SK-N-SH (cell line): ENCODE data around the gene PLA2G12B. TPM values are rescaled to one million over a fixed set of nuclear protein-coding genes. Genes with fewer than 3 reads are reported as not detected.

ENCODE experiments used
- CTCF ChIA-PET: fragments of 300-600, 350-600 bp; formaldehyde crosslinking; extraction: SDS; loops from one replicate; lab custom pipeline; 2021; lab: Yijun Ruan, JAX
- POLR2A ChIA-PET: fragments of 350-600 bp; sonication (Branson Sonifier 250); formaldehyde crosslinking; extraction: SDS; loops from one replicate; lab custom pipeline; 2020; ENCODE audit warnings: antibody characterized with exemption, inconsistent platforms; lab: Yijun Ruan, JAX
- DNase-seq: peaks from one replicate; pipeline ENCODE4 v3.0.0; 2012
- H2AFZ ChIP-seq: fragments of 200-600 bp; sonication (generic); 2 replicates; pipeline ENCODE4 v1.8.1; 2016; ENCODE audit warnings: antibody characterized with exemption, mild to moderate bottlenecking, low read depth
- H3F3A ChIP-seq: fragments of 200-600 bp; sonication (generic); replicated peaks from 2 replicates; pipeline ENCODE3; 2016; ENCODE audit warnings: antibody characterized with exemption, mild to moderate bottlenecking; ENCODE audit not compliant: insufficient read depth
- H3K27ac ChIP-seq, 2 experiments: fragments of 200-500 bp in 1 of 2; fragments of 200-600 bp in 1 of 2; sonication (Bioruptor generic) in 1 of 2; sonication (generic), shearing (Covaris generic) in 1 of 2; 2 replicates each; pipeline versions ENCODE4 v1.5.1 to v1.6.1; 2014 to 2016; ENCODE audit warnings: low read depth in 2 of 2, inconsistent platforms in 1 of 2, low read length in 1 of 2, mild to moderate bottlenecking in 1 of 2, mixed read lengths in 1 of 2
- H3K27me3 ChIP-seq: fragments of 200-600 bp; sonication (generic), shearing (Covaris generic); 2 replicates; pipeline ENCODE4 v1.6.1; 2016; ENCODE audit warnings: mixed run types; ENCODE audit not compliant: insufficient read depth
- H3K36me3 ChIP-seq, 2 experiments: fragments of 200-500 bp in 1 of 2; fragments of 200-600 bp in 1 of 2; sonication (Bioruptor generic) in 1 of 2; sonication (generic) in 1 of 2; replicated peaks in 1 of 2; 2 replicates each; pipeline versions ENCODE3 to v1.5.1; 2014 to 2016; ENCODE audit warnings: low read length in 1 of 2, mild to moderate bottlenecking in 1 of 2; ENCODE audit not compliant: insufficient read depth in 2 of 2, control insufficient read depth in 1 of 2
- H3K4me1 ChIP-seq, 2 experiments: fragments of 200-500 bp in 1 of 2; fragments of 200-600 bp in 1 of 2; sonication (Bioruptor generic) in 1 of 2; sonication (generic), shearing (Covaris generic) in 1 of 2; 2 replicates each; pipeline versions ENCODE4 v1.5.1 to v1.6.1; 2014 to 2016; ENCODE audit warnings: low read depth in 1 of 2, low read length in 1 of 2, mixed run types in 1 of 2; ENCODE audit not compliant: insufficient read depth in 2 of 2, control insufficient read depth in 1 of 2
- H3K4me2 ChIP-seq: fragments of 200-600 bp; sonication (generic), shearing (Covaris generic); 2 replicates; pipeline ENCODE4 v1.6.1; 2017; ENCODE audit warnings: mixed run types
- H3K4me3 ChIP-seq, 2 experiments: fragments of 200-500 bp in 1 of 2; fragments of 200-600 bp in 1 of 2; sonication (Bioruptor generic) in 1 of 2; sonication (generic), shearing (Covaris generic) in 1 of 2; 2 replicates each; pipeline versions ENCODE4 v1.5.1 to v1.8.1; 2014 to 2016; ENCODE audit warnings: low read depth in 2 of 2, inconsistent platforms in 1 of 2, low read length in 1 of 2, mild to moderate bottlenecking in 1 of 2, mixed read lengths in 1 of 2, moderate library complexity in 1 of 2
- H3K79me2 ChIP-seq: fragments of 200-600 bp; sonication (generic); 2 replicates; pipeline ENCODE4 v1.8.1; 2017; ENCODE audit warnings: mild to moderate bottlenecking; ENCODE audit not compliant: insufficient read depth
- H3K9ac ChIP-seq: fragments of 200-600 bp; sonication (generic); 2 replicates; pipeline ENCODE4 v1.6.1; 2017; ENCODE audit warnings: mixed run types
- H3K9me2 ChIP-seq: fragments of 200-600 bp; sonication (generic); 2 replicates; pipeline ENCODE4 v1.6.1; 2017; ENCODE audit warnings: mixed run types
- H3K9me3 ChIP-seq: fragments of 200-600 bp; sonication (generic); 2 replicates; pipeline ENCODE4 v1.6.1; 2017; ENCODE audit warnings: mixed run types, mild to moderate bottlenecking, moderate library complexity
- H4K20me1 ChIP-seq: fragments of 200-600 bp; sonication (generic); 2 replicates; pipeline ENCODE4 v1.6.1; 2017; ENCODE audit warnings: mild to moderate bottlenecking, mixed run types; ENCODE audit not compliant: insufficient read depth
- GATA2 ChIP-seq: sonication (generic); formaldehyde crosslinking; IDR thresholded peaks from 2 replicates; pipeline ENCODE4 v1.5.0; 2020; ENCODE audit warnings: mild to moderate bottlenecking, missing genetic modification reagents
- JUND ChIP-seq: IDR thresholded peaks from 2 replicates; pipeline ENCODE4 v1.4.0; 2012
- NFIC ChIP-seq: IDR thresholded peaks from 2 replicates; pipeline ENCODE4 v1.4.0; 2012; ENCODE audit warnings: borderline replicate concordance
- POLR2AphosphoS5 ChIP-seq: IDR thresholded peaks from 2 replicates; pipeline ENCODE4 v1.6.1; 2012; ENCODE audit warnings: low read depth, low read length
- RCOR1 ChIP-seq: fragments of 150-350 bp; IDR thresholded peaks from 2 replicates; pipeline ENCODE4 v1.6.1; 2017; ENCODE audit warnings: antibody characterized with exemption, low read length
- RXRA ChIP-seq: IDR thresholded peaks from 2 replicates; pipeline ENCODE4 v1.4.0; 2012; ENCODE audit warnings: low read depth, mild to moderate bottlenecking, borderline replicate concordance
- SMC3 ChIP-seq: IDR thresholded peaks from 2 replicates; pipeline ENCODE4 v1.6.1; 2012; ENCODE audit warnings: low read depth, low read length, improper control_type of control experiment
- TEAD4 ChIP-seq: IDR thresholded peaks from 2 replicates; pipeline ENCODE4 v1.4.0; 2012; ENCODE audit warnings: mild to moderate bottlenecking, borderline replicate concordance; ENCODE audit not compliant: insufficient read depth
- YY1 ChIP-seq: IDR thresholded peaks from 2 replicates; pipeline ENCODE4 v1.4.0; 2012; ENCODE audit warnings: low read depth, mild to moderate bottlenecking
- WGBS: methylation state at CpG from one replicate; pipeline ENCODE4 v1.1.6; 2017; ENCODE audit warnings: low lambda C conversion rate; 5-methylcytosine and 5-hydroxymethylcytosine counted together
- polyA plus RNA-seq, 3 experiments: library from polyadenylated mRNA; depleted of rRNA; stranded (reverse); fragments of >200 nt; gene quantifications; 2 replicates each; pipeline ENCODE4 v1.2.3, GENCODE V29; 2012
- TF ChIP-seq, protein P1 (sequence below): fragments of 150-350 bp; IDR thresholded peaks from 2 replicates; pipeline ENCODE4 v1.6.1; 2017; ENCODE audit warnings: antibody characterized with exemption, low read length, low read depth, borderline replicate concordance
- TF ChIP-seq, protein P2 (sequence below): IDR thresholded peaks from 2 replicates; pipeline ENCODE4 v1.4.0; 2012; ENCODE audit warnings: low read depth, borderline replicate concordance
- TF ChIP-seq, protein P3 (sequence below): IDR thresholded peaks from 2 replicates; pipeline ENCODE4 v1.6.1; 2012; ENCODE audit warnings: mild to moderate bottlenecking, low read depth, low read length, moderate library complexity

PLA2G12B gene
- polyA plus RNA-seq, 1 of the 3 experiments (the other 2 are of a cell fraction): not detected

DNA sequence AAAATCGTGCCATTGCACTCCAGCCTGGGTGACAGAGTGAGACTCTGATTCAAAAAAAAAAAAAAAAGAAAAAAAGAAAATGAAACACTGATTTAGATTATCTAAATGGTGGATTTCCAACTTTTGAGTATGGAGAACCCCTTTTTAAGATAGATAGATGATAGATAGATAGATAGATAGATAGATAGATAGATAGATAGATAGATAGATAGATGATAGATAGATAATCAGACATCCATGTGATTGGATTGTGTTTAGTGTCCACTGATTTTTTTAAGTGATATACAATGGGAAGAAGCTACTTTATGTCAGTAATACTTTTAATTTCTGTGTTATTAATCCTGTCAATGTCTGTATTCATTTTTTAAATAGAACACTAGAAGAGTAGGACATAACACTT, 55.1 kb downstream of the PLA2G12B start:
- no peaks in the 10 kb centered on the region for H3K36me3 ChIP-seq
- ChIA-PET CTCF (interaction anchor here (1.3 kb wide), 1 partner anchor 536 kb away, joined by 3 read pairs; no protein-coding TSS in a partner anchor), POLR2A (no interaction called here)
- TF ChIP-seq, protein P1, sequence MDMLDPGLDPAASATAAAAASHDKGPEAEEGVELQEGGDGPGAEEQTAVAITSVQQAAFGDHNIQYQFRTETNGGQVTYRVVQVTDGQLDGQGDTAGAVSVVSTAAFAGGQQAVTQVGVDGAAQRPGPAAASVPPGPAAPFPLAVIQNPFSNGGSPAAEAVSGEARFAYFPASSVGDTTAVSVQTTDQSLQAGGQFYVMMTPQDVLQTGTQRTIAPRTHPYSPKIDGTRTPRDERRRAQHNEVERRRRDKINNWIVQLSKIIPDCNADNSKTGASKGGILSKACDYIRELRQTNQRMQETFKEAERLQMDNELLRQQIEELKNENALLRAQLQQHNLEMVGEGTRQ: no peak
- TF ChIP-seq TEAD4 (no peak), JUND (no peak), GATA2 (CRISPR knock-in tag) (no peak)
- TF ChIP-seq, protein P2, sequence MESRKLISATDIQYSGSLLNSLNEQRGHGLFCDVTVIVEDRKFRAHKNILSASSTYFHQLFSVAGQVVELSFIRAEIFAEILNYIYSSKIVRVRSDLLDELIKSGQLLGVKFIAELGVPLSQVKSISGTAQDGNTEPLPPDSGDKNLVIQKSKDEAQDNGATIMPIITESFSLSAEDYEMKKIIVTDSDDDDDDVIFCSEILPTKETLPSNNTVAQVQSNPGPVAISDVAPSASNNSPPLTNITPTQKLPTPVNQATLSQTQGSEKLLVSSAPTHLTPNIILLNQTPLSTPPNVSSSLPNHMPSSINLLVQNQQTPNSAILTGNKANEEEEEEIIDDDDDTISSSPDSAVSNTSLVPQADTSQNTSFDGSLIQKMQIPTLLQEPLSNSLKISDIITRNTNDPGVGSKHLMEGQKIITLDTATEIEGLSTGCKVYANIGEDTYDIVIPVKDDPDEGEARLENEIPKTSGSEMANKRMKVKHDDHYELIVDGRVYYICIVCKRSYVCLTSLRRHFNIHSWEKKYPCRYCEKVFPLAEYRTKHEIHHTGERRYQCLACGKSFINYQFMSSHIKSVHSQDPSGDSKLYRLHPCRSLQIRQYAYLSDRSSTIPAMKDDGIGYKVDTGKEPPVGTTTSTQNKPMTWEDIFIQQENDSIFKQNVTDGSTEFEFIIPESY: no peak
- H3K4me1 ChIP-seq: no peaks in the 10 kb centered on the region
- no peak overlapping the region for H2AFZ ChIP-seq
- H3K9me3 ChIP-seq: no peaks in the 10 kb centered on the region
- H3K27ac ChIP-seq: no peak overlapping the region
- 74% methylated on average over 1 of the region's 1 CpG for WGBS
- no peaks in the 10 kb centered on the region for H3K9me2 ChIP-seq
- no peak overlapping the region for H3K9ac ChIP-seq
- H3F3A ChIP-seq: no peaks in the 10 kb centered on the region
- H3K4me3 ChIP-seq: no peak overlapping the region
- DNase-seq: no peak
- H3K79me2 ChIP-seq: no peaks in the 10 kb centered on the region
- H3K4me2 ChIP-seq: no peak overlapping the region
- H4K20me1 ChIP-seq: no peaks in the 10 kb centered on the region
- no peaks in the 10 kb centered on the region for H3K27me3 ChIP-seq

DNA sequence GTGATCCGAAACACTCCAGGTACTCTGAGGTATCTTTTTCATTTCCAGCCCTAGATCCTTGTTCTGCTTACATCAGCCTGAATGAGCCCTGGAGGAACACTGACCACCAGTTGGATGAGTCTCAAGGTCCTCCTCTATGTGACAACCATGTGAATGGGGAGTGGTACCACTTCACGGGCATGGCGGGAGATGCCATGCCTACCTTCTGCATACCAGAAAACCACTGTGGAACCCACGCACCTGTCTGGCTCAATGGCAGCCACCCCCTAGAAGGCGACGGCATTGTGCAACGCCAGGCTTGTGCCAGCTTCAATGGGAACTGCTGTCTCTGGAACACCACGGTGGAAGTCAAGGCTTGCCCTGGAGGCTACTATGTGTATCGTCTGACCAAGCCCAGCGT, 56.0 kb downstream of the PLA2G12B start:
- POLR2A ChIA-PET: no interaction called here
- H3K4me1 ChIP-seq: no peaks in the 10 kb centered on the region
- no peaks in the 10 kb centered on the region for H3K79me2 ChIP-seq
- no peaks in the 10 kb centered on the region for H3K9me2 ChIP-seq
- TF ChIP-seq, protein P1: no peak
- TF ChIP-seq TEAD4: no peak
- TF ChIP-seq POLR2AphosphoS5: no peak
- no peak for TF ChIP-seq YY1
- TF ChIP-seq RXRA: no peak
- TF ChIP-seq SMC3: no peak
- TF ChIP-seq RCOR1: no peak
- no peak for TF ChIP-seq JUND
- TF ChIP-seq NFIC: no peak
- TF ChIP-seq, protein P3, sequence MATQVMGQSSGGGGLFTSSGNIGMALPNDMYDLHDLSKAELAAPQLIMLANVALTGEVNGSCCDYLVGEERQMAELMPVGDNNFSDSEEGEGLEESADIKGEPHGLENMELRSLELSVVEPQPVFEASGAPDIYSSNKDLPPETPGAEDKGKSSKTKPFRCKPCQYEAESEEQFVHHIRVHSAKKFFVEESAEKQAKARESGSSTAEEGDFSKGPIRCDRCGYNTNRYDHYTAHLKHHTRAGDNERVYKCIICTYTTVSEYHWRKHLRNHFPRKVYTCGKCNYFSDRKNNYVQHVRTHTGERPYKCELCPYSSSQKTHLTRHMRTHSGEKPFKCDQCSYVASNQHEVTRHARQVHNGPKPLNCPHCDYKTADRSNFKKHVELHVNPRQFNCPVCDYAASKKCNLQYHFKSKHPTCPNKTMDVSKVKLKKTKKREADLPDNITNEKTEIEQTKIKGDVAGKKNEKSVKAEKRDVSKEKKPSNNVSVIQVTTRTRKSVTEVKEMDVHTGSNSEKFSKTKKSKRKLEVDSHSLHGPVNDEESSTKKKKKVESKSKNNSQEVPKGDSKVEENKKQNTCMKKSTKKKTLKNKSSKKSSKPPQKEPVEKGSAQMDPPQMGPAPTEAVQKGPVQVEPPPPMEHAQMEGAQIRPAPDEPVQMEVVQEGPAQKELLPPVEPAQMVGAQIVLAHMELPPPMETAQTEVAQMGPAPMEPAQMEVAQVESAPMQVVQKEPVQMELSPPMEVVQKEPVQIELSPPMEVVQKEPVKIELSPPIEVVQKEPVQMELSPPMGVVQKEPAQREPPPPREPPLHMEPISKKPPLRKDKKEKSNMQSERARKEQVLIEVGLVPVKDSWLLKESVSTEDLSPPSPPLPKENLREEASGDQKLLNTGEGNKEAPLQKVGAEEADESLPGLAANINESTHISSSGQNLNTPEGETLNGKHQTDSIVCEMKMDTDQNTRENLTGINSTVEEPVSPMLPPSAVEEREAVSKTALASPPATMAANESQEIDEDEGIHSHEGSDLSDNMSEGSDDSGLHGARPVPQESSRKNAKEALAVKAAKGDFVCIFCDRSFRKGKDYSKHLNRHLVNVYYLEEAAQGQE: no peak
- TF ChIP-seq, all 33 proteins: peak for 0
- H4K20me1 ChIP-seq: no peaks in the 10 kb centered on the region
- no peaks in the 10 kb centered on the region for H3F3A ChIP-seq
- no peak overlapping the region for H2AFZ ChIP-seq
- WGBS: 98% methylated on average over 5 of the region's 10 CpGs
- H3K27ac ChIP-seq: no peak overlapping the region
- H3K27me3 ChIP-seq: no peaks in the 10 kb centered on the region
- H3K9ac ChIP-seq: no peak overlapping the region
- H3K4me3 ChIP-seq: no peak overlapping the region
- H3K36me3 ChIP-seq: no peaks in the 10 kb centered on the region
- CTCF ChIA-PET: interaction anchor here (0.9 kb wide), 1 partner anchor 25 kb away, joined by 3 read pairs; no protein-coding TSS in a partner anchor
- H3K9me3 ChIP-seq: no peaks in the 10 kb centered on the region
- DNase-seq: no peak
- H3K4me2 ChIP-seq: no peak overlapping the region
